ENCODE measurements around the gene LYPD1. TPM values are rescaled to one million over a fixed set of nuclear protein-coding genes. Genes with fewer than 3 reads are reported as not detected.

LYPD1 gene
- total and polyA plus RNA-seq, 3 donors from 2014 or later, result 0.50 to 11.2 (median 1.3) TPM

- H3K9me3 ChIP-seq, result no peaks in the 10 kb centered on the region
- TF ChIP-seq, protein P1, sequence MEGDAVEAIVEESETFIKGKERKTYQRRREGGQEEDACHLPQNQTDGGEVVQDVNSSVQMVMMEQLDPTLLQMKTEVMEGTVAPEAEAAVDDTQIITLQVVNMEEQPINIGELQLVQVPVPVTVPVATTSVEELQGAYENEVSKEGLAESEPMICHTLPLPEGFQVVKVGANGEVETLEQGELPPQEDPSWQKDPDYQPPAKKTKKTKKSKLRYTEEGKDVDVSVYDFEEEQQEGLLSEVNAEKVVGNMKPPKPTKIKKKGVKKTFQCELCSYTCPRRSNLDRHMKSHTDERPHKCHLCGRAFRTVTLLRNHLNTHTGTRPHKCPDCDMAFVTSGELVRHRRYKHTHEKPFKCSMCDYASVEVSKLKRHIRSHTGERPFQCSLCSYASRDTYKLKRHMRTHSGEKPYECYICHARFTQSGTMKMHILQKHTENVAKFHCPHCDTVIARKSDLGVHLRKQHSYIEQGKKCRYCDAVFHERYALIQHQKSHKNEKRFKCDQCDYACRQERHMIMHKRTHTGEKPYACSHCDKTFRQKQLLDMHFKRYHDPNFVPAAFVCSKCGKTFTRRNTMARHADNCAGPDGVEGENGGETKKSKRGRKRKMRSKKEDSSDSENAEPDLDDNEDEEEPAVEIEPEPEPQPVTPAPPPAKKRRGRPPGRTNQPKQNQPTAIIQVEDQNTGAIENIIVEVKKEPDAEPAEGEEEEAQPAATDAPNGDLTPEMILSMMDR (IDR thresholded peaks at IDR 0.05), result no peak
- no peak for TF ChIP-seq POLR2A (IDR thresholded peaks at IDR 0.05)
- no peak overlapping the region for H3K4me3 ChIP-seq
- no peaks in the 10 kb centered on the region for H3K27me3 ChIP-seq
- no peaks in the 10 kb centered on the region for H3K36me3 ChIP-seq (ENCODE audit: low read depth, missing control alignments)
- no peak for DNase-seq
- no peak overlapping the region for H3K27ac ChIP-seq
- H3K4me1 ChIP-seq, result no peaks in the 10 kb centered on the region
- intact Hi-C loops (cut with DNase I; ENCODE audit: low total_unique reads), result no loop called here
- WGBS, 2 donors, result 45 to 54% methylated on average over 7 of the region's 7 CpGs
Observed at GRCh38 chr2:132656266-132656975, 13.6 kb downstream of the LYPD1 start.

DNA sequence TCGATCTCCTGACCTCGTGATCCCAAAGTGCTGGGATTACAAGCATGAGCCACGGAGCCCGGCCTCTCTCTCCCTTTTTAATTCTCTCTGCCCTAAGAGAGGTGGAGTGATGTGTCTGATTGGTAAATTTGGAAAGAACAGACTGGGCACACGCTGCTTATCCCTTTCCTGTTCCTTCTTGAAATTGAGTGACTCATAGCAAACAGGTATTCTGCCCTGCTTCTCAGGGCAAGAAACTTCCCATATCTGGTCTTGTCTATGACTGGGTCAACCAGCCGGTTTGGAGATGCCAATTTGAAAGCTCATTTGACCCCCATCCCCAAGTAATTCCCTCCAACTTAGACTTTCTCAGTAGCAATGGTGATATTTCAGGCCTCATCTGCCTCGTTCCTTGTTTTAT lies 15.0 kb downstream of the LYPD1 start:
- no peak for TF ChIP-seq POLR2A (IDR thresholded peaks at IDR 0.05)
- TF ChIP-seq, protein P1 (IDR thresholded peaks at IDR 0.05), result no peak
- WGBS, 2 donors, result 94 to 95% methylated on average over 7 of the region's 7 CpGs
- H3K27me3 ChIP-seq, result no peaks in the 10 kb centered on the region
- H3K36me3 ChIP-seq (ENCODE audit: low read depth, missing control alignments), result no peaks in the 10 kb centered on the region
- H3K4me3 ChIP-seq, result no peak overlapping the region
- no peak for DNase-seq
- H3K27ac ChIP-seq, result no peak overlapping the region
- H3K4me1 ChIP-seq, result no peaks in the 10 kb centered on the region
- intact Hi-C loops (cut with DNase I; ENCODE audit: low total_unique reads), result no loop called here
- H3K9me3 ChIP-seq, result no peaks in the 10 kb centered on the region

GRCh38 chr2:132654335-132654734 lies 15.7 kb downstream of the LYPD1 start:
- DNase-seq, result no peak
- intact Hi-C loops (cut with DNase I; ENCODE audit: low total_unique reads), result no loop called here
- H3K4me3 ChIP-seq, result no peak overlapping the region
- TF ChIP-seq, protein P1 (IDR thresholded peaks at IDR 0.05), result no peak
- H3K27me3 ChIP-seq, result no peaks in the 10 kb centered on the region
- H3K9me3 ChIP-seq, result no peaks in the 10 kb centered on the region
- WGBS, 2 donors, result 66 to 97% methylated on average over 4 of the region's 4 CpGs
- H3K27ac ChIP-seq, result no peak overlapping the region
- H3K4me1 ChIP-seq, result no peaks in the 10 kb centered on the region
- H3K36me3 ChIP-seq (ENCODE audit: low read depth, missing control alignments), result no peaks in the 10 kb centered on the region

- no peaks in the 10 kb centered on the region for H3K36me3 ChIP-seq (ENCODE audit: low read depth, missing control alignments)
- H3K27me3 ChIP-seq, result no peaks in the 10 kb centered on the region
- DNase-seq, result no peak
- intact Hi-C loops (cut with DNase I; ENCODE audit: low total_unique reads), result no loop called here
- no peaks in the 10 kb centered on the region for H3K4me1 ChIP-seq
- no peaks in the 10 kb centered on the region for H3K9me3 ChIP-seq
- WGBS, 2 donors, result 95 to 100% methylated on average over 8 of the region's 8 CpGs
- TF ChIP-seq, protein P1 (IDR thresholded peaks at IDR 0.05), result no peak
- no peak for TF ChIP-seq POLR2A (IDR thresholded peaks at IDR 0.05)
- H3K4me3 ChIP-seq, result no peak overlapping the region
- no peak overlapping the region for H3K27ac ChIP-seq
Observed at GRCh38 chr2:132652474-132652873, 17.5 kb downstream of the LYPD1 start.

Measured in testis (tissue), 3 donors.